GM19240 (cell line): ENCODE data around the gene HEXD.
"Not testable (repeated sequence)": the region's sequence is repeated elsewhere in the genome, so short reads cannot be mapped to it uniquely, and the experiment has no call there.

Experiments used
- DNase-seq: peaks from one replicate; pipeline ENCODE4 v3.0.0; 2011; ENCODE audit warnings: low spot score; ENCODE audit not compliant: insufficient read length

The HEXD gene

GRCh38 chr17:82439829-82440365, 21.8 kb downstream of the HEXD start:
- no peak for DNase-seq

- DNase-seq: no peak
These were observed 22.4 kb downstream of the HEXD start for GRCh38 chr17:82440469-82440981.

GRCh38 chr17:82440991-82441627, 23.0 kb downstream of the HEXD start:
- no peak for DNase-seq

GRCh38 chr17:82441691-82442487, 23.7 kb downstream of the HEXD start:
- no peak for DNase-seq

GRCh38 chr17:82442643-82443464, 24.7 kb downstream of the HEXD start:
- no peak for DNase-seq

- no peak for DNase-seq
These were observed 25.5 kb downstream of the HEXD start for GRCh38 chr17:82443465-82444283.

- DNase-seq: no peak
These were observed 26.2 kb downstream of the HEXD start for GRCh38 chr17:82444284-82444893.

- no peak for DNase-seq
These were observed 26.9 kb downstream of the HEXD start for GRCh38 chr17:82444941-82445521.

GRCh38 chr17:82445542-82445941, 27.4 kb downstream of the HEXD start:
- DNase-seq: no peak

GRCh38 chr17:82446124-82446523, 28.0 kb downstream of the HEXD start:
- no peak for DNase-seq

GRCh38 chr17:82446649-82447048, 28.5 kb downstream of the HEXD start:
- no peak for DNase-seq

- no peak for DNase-seq
These were observed 29.7 kb downstream of the HEXD start for GRCh38 chr17:82447876-82448275.

- DNase-seq: no peak
These were observed 31.2 kb downstream of the HEXD start for GRCh38 chr17:82449131-82449882.

- DNase-seq: no peak
These were observed 31.8 kb downstream of the HEXD start for GRCh38 chr17:82449883-82450356.

- peak; percentile 80 for DNase-seq
These were observed 32.4 kb downstream of the HEXD start, which contains the start of gene CYBC1 for GRCh38 chr17:82450357-82451106. TSS of gene CYBC1 (minus strand) at chr17:82450752. CDS start at chr17:82449254, 1,498 bp downstream.

- DNase-seq: no peak
These were observed 34.0 kb downstream of the HEXD start for GRCh38 chr17:82452162-82452561.

- not testable (repeated sequence) for DNase-seq
These were observed 35.0 kb downstream of the HEXD start for GRCh38 chr17:82453151-82453550.

- DNase-seq: not testable (repeated sequence)
These were observed 35.6 kb downstream of the HEXD start for GRCh38 chr17:82453706-82454105.
